Activated T-helper 1 cell treated with Interleukin-2 at 50 U/mL for 16 hours (primary cell): ENCODE data around the gene CD58.
"Not testable (repeated sequence)": the region's sequence is repeated elsewhere in the genome, so short reads cannot be mapped to it uniquely, and the experiment has no call there.

ENCODE experiments used
- DNase-seq: peaks from one replicate; pipeline ENCODE4 v3.0.0-alpha.2; 2020; ENCODE audit warnings: low read depth

CD58 gene

DNA sequence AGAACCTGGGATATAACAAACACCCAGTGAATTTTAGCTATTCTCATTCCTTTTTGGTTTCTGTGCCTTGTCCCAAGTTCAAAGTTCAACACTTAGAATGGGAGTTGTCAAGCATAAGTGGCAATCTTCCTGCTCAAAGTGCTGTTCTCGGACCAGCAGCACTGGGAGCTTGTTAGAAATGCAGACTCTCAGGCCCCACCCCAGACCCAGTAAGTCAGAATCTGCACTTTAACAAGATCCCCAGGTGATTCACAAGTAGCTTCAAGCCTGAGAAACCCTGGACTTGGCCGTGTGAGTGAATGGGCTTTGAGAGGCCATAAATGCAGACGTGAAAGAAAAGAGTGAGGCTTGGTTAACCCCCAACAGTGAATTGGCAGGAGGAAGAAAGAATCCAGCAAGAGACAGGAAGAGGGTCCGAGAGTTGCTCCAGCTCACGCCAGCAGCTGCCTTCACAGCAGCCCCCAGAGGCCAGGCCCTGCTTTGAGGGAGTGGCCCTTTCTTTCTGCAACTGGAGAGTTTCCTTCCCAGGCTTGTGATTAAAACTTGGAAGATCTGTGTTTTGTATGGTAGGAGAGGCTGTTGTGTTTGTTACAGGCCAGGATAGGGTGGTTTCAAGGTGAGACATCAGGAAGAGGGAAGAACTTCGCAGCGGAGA, 21.3 kb upstream of the CD58 start:
- DNase-seq, result not testable (repeated sequence)

- not testable (repeated sequence) for DNase-seq
These were observed 20.5 kb upstream of the CD58 start for GRCh38 chr1:116591006-116591950.

DNA sequence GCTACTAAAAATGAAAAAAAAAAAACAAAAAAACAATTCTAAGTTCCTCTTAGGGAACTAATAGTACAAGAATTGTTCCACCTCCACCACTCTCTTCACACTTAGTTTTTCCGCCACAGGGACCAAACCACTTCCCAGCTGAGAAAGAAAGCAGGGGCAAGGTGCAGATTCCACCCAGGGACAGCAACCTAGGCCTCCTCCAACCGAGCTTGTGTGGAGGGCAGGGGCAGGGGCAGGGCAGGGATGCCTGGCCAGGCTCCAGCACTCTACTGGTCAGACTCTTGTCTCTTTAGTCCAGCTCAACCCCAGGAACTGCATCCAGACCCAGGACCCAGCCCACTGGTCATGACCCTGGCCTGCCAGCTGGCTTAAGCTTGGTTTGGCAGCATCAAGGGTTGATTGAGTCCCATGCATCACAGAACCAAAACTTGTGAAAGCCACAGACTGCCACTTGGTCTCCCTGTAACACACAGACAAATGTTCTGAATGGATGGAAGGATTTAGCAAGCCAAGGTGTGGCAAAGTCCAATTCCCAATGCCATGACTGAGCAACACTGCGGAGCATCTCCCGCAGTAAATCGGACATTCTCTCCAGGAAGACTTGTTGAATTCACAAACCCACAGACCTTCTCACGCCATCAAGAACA, 19.7 kb upstream of the CD58 start:
- not testable (repeated sequence) for DNase-seq

- DNase-seq, result not testable (repeated sequence)
These were observed 18.4 kb upstream of the CD58 start for GRCh38 chr1:116589101-116589735.

DNA sequence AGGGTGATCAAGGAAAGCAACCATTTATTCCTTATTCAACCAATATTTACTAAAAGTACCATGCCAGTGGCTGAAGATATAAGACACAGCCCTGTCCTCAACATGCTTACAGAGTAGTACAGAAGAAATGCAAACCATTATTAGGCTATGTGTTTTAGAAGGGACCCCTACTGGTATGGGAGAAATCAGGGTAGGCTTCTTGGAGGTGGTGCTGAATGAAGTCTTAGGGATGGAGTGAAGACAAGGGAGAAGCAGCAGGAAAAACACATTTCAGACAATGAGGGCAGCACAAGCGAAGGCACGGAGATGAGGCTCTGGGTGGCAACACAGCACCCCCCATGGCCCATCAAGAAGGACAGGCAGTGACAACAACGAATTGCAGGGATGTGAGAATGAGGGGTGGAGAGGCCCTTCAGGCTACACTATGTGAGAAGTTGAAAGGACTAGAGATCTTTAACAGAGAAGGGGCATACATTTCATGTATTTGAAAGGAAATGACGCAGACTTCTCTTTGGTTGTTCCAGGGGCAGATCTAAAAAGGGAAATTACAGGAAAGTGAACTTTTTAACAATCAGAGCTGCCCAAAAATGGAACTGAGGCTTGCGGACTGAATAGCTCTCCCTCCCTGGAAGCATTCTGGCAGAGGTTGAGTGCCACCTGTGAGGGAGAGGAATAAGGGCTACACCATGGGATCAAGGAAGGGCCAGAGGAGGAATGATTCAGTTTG, 16.8 kb upstream of the CD58 start:
- no peak for DNase-seq

GRCh38 chr1:116586741-116587143, 15.9 kb upstream of the CD58 start:
- no peak for DNase-seq

DNA sequence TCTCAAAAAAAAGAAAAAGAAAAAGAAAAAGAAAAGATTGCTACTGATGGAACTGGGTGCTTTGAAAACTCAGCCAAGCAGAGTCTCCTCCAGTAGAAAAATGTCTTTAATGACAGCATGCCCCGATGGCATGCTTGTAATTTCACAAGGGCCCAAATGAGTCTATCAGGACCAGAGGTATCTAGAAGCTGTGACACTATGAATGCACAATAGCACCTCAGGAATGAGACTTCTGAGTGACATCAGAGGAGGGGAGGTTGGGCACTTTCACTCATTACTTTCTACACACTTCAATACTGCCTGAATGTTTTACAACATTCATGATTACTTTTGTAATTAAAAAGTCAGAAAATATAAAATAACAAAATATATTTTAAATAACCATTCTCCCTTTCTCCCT, 15.1 kb upstream of the CD58 start:
- DNase-seq, result no peak

GRCh38 chr1:116581323-116581885, 10.6 kb upstream of the CD58 start:
- DNase-seq, result no peak

DNA sequence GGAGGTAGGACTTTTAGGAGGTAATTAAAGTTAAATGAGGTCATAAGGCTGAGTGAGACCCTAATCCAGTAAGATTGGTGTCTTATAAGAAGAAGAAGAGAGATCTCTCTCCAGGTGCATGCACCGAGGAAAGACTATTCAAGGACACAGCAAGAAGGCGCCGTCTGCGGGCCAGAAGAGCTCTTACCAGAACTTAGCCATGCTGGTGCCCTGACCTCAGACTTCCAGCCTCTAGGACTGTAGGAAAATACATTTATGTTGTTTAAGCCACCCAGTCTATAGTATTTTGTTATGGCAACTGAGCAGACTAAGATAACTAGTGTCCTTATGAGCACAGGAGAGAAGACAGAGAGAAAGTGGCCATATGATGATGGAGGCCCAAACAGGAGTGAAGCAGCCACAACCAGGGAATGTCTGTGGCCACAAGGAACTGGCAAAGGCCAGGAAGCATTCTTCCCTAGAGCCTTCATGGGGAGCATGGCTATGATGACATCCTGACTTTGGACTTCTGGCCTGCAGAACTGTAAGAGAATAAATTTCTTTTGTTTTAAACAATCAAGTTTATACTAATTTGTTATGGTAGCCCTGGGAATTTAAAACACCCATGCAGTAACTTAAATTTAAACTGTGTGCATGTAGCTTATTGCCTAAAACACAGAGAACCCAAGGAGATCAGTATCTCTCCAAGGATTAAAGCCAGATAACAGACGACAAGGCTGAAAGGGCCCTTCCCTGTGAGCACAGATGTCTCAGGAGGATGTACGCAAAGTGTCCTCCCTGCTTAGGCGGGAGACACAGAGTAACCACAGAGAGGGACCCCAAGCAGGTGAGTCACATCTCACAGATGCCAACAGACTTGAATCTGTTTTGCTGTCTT, 9.9 kb upstream of the CD58 start:
- no peak for DNase-seq

DNA sequence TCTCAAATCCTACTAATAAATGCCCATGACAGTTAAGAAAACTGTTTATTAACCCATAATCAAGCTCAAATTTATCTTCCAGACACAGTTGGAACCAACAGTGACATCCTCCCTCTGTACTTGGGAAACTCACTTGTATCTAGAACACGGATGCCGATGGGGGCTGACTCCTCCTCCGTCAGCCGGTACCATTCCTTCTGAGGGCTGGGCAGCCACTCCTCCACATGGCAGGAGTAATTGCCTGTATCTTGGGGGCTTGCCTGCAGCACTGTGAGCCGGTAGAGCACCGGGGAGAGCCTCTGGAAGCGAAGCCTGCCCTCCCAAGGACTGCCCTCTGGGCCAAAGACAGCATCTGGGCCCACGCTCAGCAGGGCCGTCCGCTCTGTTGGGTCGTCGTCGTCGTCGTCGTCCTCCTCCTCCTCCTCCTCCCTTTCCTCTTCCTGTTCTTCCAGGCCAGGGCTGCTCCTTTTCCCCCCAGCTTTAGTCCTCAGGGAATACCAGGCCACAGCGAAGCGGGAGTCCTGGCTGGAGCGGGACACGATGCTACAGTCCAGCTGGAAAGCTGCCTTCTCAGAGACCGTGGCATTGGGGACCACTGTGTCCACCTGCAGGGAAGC, 8.5 kb upstream of the CD58 start:
- DNase-seq, result no peak

DNA sequence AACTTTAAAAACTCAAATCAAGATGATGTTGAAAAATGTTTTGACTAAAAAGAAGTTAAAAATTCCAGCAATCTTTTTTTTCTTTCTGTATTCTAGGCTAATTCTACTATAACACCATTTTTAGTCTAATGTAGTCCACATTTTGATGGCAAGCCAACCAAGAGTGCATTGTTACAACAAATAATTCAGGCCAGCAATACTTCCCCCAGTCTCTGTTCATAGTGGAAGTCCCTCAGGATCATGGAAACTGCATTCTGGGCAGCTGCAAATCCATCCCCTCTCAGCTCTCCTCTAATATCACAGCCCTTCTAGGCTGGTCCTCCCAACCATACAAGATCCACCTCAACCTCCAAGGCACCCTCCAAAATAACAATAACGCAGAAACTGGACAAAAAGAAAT, 7.8 kb upstream of the CD58 start:
- DNase-seq, result no peak

GRCh38 chr1:116577759-116578314, 7.0 kb upstream of the CD58 start:
- no peak for DNase-seq

DNA sequence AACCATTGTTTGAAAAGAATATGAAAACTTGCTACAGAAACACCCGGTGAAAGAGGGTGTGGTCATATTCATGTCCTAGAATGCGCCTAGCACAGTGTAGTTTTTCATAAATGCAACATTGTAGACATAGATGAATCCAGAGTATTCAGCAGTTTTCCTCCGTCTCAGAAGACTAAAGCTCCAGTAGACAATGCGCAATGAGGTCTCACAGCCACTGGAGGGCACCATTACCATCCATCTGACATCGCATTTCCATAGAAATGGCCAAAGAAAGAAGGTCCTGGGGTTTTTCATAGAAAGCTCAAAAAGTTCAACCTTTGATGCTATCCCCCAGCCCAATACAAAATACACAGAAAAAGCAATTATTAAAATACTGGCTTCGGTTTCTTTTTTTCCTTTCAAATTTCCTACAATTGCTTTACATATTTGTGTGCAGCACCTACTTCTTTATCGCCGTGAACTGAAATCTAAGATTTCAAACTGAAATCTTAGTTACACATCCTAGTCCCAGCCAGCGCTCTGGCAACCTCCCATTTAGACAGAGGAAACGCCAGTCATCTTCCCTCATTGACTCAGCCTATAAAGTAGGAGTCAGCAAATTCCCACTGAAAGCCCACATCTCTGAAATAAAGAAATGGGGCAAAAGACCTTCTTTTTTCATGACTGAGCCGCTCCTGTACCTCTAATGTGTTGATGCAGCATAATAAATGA, 3.9 kb upstream of the CD58 start:
- peak; percentile 22 for DNase-seq

DNA sequence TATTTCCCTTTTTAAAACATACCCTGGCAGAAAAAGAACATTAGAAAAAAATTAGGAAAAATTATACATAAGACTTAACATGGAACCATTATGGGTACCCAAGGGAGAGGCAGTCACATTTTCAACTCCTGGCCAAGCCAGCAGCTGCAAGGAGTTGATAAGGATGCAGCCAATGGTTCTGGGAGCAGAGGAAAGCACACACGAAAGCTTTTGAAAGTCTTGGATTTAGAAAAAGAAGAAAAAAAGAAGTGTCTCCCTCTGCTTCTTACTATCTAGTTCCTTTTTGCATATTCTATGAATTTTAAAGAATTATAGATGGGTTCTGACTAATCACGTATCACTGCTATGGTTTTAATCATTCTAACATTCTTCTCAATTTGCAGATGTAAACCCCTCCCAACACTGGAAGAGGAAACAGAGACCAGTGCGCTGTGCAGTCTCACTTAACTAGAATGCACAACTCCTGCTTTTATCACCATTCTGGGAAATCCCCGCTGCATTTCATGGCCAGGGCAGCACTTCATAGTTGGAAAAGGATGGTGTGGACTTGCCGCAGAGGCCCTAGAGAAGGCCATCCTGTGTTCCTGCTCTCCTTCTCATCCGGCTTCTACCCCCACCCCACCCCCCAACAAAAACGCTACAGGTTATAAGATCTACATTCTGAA, 2.7 kb upstream of the CD58 start:
- DNase-seq, result no peak

DNA sequence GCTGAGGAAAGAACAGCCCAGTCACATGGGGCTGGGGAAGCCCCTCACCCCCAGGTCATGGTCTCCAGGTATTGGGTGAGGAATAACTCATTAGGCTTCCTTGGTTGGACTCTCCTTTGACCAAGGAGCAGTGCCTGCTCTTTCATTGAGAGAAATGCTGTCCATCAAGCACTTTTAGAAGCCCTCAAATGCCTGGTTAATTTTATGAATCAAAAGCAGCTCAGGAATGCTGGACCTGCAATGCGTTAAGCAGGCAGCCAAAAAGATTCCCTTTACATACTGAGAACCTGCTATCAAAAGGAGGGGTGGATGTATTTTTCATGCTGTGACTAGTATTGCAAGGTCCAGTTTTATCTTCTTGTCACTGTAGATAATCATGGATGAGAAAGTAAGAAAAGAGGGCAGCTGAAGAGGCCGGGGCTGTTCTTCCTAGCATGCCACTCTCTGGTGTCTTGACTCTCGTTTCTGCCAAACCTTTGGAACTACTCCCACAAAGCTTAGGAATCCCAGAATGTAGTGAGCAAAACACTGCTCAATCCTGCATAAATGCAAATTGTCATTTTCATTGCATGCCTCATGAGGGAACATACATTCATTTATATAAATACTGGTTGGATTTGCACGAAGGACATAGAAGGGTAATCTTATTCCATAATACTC, 2.1 kb upstream of the CD58 start:
- no peak for DNase-seq

DNA sequence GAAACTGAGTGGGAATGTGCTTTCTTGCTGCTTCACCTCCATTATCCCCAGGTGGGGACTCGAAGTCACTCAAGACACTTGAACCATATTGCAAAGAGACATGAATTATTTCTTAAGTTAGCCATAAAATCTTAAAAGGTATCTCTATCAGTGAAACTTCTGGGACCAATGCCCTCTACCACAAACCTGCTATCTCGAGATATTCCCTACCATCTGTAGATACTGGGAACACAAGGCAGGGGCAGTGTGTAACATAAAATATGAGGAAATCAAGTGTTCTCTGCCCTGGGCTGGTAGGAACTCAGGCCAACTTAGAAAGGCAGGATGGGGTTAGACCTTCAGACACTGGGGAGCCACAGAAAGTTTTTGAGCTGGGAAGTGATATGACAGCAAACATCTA, 1.3 kb upstream of the CD58 start:
- DNase-seq, result no peak

DNA sequence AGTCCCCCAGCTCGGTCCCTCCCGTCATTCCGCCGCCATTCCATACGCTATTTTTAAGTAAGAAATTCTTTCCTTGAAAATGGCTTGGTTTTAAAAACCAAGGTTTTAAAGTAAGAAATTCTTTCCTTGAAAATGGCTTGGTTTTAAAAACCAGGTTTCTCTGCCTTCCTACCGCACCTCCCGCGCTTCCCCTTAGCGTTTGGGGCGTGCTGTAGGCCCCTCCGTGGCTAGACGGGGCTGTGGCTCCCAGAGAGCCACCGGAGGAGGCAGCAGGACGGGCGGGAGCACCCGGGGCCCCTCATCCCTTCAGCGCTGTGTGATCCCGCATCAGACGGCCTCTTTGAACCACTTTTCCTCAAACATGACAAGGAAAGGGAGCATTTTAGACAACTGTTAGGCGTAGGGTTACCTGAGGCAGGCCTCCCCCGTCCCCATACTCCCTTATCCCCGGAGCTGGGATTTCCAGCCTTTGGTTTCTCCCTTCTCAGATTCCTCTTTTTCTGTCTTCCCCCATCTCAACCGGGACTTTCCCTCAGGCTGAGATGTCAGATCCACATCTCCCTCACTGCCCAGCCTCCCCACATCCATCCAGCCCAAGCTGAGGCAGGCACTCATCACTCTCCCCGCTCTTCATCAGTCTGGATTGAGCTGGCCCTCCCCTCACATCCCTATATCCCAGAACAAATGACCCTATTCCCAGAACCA, 541 bp upstream of the CD58 start:
- no peak for DNase-seq
